ENCODE results near the gene PDXK. TPM values are rescaled to one million over a fixed set of nuclear protein-coding genes. Genes with fewer than 3 reads are reported as not detected.

The PDXK gene
- total RNA-seq, 2 donors from 2014 or later: 74.7 to 109 TPM

GRCh38 chr21:43734928-43735229, 15.9 kb downstream of the PDXK start:
- intact Hi-C loops (cut with DNase I): no loop called here
- no peak for DNase-seq (ENCODE audit: low spot score)

GRCh38 chr21:43735236-43736091, 16.5 kb downstream of the PDXK start:
- DNase-seq (ENCODE audit: low spot score): no peak
- intact Hi-C loops (cut with DNase I): no loop called here

- DNase-seq (ENCODE audit: low spot score): no peak
- intact Hi-C loops (cut with DNase I): no loop called here
Observed at GRCh38 chr21:43736224-43736883, 17.4 kb downstream of the PDXK start.

GRCh38 chr21:43737158-43737950, 18.4 kb downstream of the PDXK start:
- intact Hi-C loops (cut with DNase I): no loop called here

GRCh38 chr21:43739621-43740435, 20.9 kb downstream of the PDXK start:
- intact Hi-C loops (cut with DNase I): no loop called here
- DNase-seq (ENCODE audit: low spot score): no peak

More at GRCh38 chr21:43737158-43737950, 18.4 kb downstream of the PDXK start:
- no peak for DNase-seq (ENCODE audit: low spot score)

- DNase-seq (ENCODE audit: low spot score): no peak
- intact Hi-C loops (cut with DNase I): no loop called here
Observed at GRCh38 chr21:43740497-43741156, 21.7 kb downstream of the PDXK start.

GRCh38 chr21:43741423-43742096, 22.6 kb downstream of the PDXK start:
- DNase-seq (ENCODE audit: low spot score): no peak

GRCh38 chr21:43743947-43744346, 25.0 kb downstream of the PDXK start:
- DNase-seq (ENCODE audit: low spot score): no peak
- intact Hi-C loops (cut with DNase I): no loop called here

More at GRCh38 chr21:43741423-43742096, 22.6 kb downstream of the PDXK start:
- intact Hi-C loops (cut with DNase I): no loop called here

- no peak for DNase-seq (ENCODE audit: low spot score)
- intact Hi-C loops (cut with DNase I): no loop called here
Observed at GRCh38 chr21:43744725-43745124, 25.8 kb downstream of the PDXK start.

- DNase-seq (ENCODE audit: low spot score): no peak
- intact Hi-C loops (cut with DNase I): no loop called here
Observed at GRCh38 chr21:43745772-43746517, 27.0 kb downstream of the PDXK start.

GRCh38 chr21:43748622-43749021, 29.7 kb downstream of the PDXK start:
- intact Hi-C loops (cut with DNase I): no loop called here
- DNase-seq (ENCODE audit: low spot score): no peak

GRCh38 chr21:43749651-43750262, 30.8 kb downstream of the PDXK start:
- no peak for DNase-seq (ENCODE audit: low spot score)
- intact Hi-C loops (cut with DNase I): loop anchor here in 1 of 2 donors (10.0 kb wide), 1 partner anchor 795 kb away; no protein-coding TSS in a partner anchor

GRCh38 chr21:43750339-43751033, 31.6 kb downstream of the PDXK start:
- DNase-seq (ENCODE audit: low spot score): no peak
- intact Hi-C loops (cut with DNase I): loop anchor here in 1 of 2 donors (10.0 kb wide), 1 partner anchor 796 kb away; no protein-coding TSS in a partner anchor

- DNase-seq (ENCODE audit: low spot score): no peak
- intact Hi-C loops (cut with DNase I): loop anchor here in 1 of 2 donors (10.0 kb wide), 1 partner anchor 797 kb away; no protein-coding TSS in a partner anchor
Observed at GRCh38 chr21:43751955-43752591, 33.1 kb downstream of the PDXK start.

GRCh38 chr21:43752758-43753438, 34.0 kb downstream of the PDXK start:
- intact Hi-C loops (cut with DNase I): loop anchor here in 1 of 2 donors (10.0 kb wide), 1 partner anchor 798 kb away; no protein-coding TSS in a partner anchor
- no peak for DNase-seq (ENCODE audit: low spot score)

Data from posterior vena cava (tissue), 2 donors.